Endometrium (tissue), 2 donors: ENCODE results near the gene UNC80.
"Not testable (repeated sequence)": the region's sequence is repeated elsewhere in the genome, so short reads cannot be mapped to it uniquely, and the experiment has no call there.

Experiments used
- FAIRE-seq: peaks from 2 replicates; lab custom pipeline; 2012; peaks lifted over from hg19 to GRCh38; lab: Jason Lieb, UNC
- donor health status: control.
- donor health status: control.

The UNC80 gene, protein sequence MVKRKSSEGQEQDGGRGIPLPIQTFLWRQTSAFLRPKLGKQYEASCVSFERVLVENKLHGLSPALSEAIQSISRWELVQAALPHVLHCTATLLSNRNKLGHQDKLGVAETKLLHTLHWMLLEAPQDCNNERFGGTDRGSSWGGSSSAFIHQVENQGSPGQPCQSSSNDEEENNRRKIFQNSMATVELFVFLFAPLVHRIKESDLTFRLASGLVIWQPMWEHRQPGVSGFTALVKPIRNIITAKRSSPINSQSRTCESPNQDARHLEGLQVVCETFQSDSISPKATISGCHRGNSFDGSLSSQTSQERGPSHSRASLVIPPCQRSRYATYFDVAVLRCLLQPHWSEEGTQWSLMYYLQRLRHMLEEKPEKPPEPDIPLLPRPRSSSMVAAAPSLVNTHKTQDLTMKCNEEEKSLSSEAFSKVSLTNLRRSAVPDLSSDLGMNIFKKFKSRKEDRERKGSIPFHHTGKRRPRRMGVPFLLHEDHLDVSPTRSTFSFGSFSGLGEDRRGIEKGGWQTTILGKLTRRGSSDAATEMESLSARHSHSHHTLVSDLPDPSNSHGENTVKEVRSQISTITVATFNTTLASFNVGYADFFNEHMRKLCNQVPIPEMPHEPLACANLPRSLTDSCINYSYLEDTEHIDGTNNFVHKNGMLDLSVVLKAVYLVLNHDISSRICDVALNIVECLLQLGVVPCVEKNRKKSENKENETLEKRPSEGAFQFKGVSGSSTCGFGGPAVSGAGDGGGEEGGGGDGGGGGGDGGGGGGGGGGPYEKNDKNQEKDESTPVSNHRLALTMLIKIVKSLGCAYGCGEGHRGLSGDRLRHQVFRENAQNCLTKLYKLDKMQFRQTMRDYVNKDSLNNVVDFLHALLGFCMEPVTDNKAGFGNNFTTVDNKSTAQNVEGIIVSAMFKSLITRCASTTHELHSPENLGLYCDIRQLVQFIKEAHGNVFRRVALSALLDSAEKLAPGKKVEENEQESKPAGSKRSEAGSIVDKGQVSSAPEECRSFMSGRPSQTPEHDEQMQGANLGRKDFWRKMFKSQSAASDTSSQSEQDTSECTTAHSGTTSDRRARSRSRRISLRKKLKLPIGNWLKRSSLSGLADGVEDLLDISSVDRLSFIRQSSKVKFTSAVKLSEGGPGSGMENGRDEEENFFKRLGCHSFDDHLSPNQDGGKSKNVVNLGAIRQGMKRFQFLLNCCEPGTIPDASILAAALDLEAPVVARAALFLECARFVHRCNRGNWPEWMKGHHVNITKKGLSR (N-terminal part only)

GRCh38 chr2:209771474-209772289, at the start of gene UNC80:
UNC80 (plus strand) TSS chr2:209771832; CDS start chr2:209772073, 241 bp downstream.
- no peak for FAIRE-seq

- FAIRE-seq: no peak
Observed at GRCh38 chr2:209726311-209726710, 45.3 kb upstream of the UNC80 start.

DNA sequence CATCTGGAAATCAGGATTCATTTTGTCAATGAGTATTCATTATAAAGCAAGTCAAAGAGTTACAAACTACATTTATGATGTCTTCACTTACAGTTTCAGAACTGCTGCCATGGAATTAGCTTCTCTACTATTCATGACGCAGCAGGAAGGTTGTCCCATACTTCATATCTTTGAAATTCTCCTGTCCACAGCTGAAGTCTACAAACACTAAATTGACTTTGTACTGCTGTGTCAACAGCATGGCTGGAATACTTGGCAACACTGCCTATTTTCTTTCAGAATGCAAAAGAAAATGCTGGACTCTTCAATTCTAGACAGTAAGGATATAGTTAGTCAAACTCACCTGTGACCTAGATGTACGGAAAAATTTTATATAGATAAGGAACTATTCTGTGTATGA, 44.6 kb upstream of the UNC80 start:
- no peak for FAIRE-seq

DNA sequence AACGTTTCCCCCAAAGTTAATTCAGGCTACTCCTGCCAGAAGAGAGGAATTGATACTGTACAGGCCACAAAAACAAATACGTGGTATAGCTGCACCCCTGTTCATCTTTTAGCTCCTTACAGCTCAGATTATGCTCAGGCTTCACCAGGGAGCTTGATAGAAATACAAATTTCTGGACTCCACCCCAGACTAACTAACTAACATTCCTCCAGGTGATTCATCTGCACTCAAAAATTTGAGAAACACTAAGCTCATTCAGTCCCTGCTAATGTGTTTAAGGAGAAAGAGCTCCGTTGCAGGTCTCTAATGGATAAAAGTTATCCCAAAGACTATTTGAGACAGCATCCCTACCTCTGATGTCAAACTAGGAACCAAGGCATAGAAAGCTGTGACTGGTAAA, 36.8 kb upstream of the UNC80 start:
- FAIRE-seq: no peak

DNA sequence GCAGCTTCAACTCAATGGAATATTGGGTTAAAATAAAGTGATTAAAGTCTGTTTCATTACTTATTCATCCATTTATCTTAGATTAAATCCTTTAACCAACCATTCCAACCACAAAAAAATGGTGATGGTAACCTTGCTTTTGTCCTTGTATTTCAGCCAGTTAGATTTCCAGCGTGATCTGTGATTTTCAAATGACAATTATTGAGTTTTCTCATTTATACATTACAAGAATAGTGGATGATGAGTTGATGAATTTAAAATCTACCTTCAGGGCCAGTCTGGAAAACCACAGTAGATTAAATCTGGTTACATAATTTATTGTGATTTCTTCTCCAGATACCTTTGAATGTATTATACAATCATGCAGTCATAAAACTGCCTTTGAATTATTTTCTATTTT, 29.7 kb upstream of the UNC80 start:
- no peak for FAIRE-seq

DNA sequence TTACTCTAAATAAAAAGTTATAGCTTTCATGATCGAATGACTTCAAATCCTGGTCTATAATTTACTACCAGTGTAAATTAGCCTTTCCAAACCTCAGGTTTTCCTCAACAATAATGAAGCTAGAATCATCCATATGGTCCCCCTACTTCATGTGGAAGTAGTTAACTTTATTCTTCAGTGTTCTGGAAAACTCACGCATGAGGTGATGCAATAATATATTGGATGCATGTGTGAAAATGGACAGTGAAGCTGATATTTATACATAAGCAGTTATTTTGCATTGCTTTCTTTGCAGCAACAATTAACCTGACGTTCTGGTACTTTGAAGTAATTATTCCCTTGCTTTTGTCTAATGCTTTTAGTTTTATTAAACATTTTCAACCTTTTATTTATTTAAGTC, 18.6 kb upstream of the UNC80 start:
- FAIRE-seq: no peak

DNA sequence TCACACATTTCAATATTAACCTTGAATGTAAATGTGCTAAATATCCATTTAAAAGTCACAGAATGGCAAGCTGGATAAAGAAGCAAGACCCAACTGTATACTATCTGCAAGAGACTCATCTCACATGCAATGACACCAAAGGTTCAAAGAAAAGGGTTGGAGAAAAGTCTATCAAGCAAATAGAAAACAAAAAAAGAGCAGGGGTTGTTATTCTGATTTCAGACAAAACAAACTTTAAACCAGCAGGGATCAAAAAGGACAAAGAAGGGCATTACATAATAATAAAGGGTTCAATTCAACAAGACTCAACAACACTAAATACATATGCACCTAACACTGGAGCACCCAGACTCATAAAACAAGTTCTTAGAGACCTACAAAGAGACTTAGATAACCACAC, 14.5 kb upstream of the UNC80 start:
- no peak for FAIRE-seq

DNA sequence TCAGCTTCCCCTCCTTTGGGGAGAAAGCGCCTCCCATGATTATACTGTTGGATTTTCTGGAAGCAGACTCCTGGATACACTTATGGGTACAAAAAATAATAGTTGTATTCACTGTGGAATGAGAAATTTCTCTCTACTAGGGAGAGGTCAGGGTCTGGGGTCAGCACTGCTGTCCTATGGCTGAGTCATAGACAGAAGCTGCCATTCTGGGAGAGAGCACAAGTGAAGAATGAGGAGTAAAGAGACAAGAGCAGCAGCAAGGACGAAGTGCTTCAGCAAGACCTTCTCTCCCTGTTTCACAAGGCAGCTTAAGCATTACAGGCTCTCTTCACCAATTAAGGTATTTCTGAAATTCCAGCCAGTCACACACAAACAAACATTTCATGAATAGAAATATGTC, 10.1 kb upstream of the UNC80 start:
- no peak for FAIRE-seq

- FAIRE-seq: no peak
Observed at GRCh38 chr2:209762563-209762962, 9.1 kb upstream of the UNC80 start.

- FAIRE-seq: no peak
Observed at GRCh38 chr2:209763106-209763505, 8.5 kb upstream of the UNC80 start.

DNA sequence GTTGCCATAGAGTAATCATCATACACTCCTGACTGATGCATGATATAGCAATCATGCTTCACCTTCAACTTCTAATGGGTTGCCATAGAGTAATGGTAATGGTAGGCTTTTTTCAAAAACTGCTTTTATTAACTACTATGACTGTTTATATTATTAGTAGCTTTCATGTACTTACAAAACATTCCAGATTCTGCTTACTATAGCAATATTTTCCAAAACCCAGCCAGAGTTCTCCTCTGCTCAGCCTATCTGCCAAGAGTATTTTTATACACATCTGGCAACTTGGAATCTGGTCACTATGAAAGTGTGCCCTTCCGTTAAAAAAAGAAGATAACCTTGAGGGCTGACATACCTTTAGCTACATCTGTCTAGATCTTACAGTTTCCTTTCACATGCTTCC, 5.0 kb upstream of the UNC80 start:
- FAIRE-seq: no peak

- no peak for FAIRE-seq
Observed at GRCh38 chr2:209767316-209767715, 4.3 kb upstream of the UNC80 start.

GRCh38 chr2:209768557-209768956, 3.1 kb upstream of the UNC80 start:
- FAIRE-seq: no peak

GRCh38 chr2:209772290-209772685, 656 bp downstream of the UNC80 start:
- no peak for FAIRE-seq

DNA sequence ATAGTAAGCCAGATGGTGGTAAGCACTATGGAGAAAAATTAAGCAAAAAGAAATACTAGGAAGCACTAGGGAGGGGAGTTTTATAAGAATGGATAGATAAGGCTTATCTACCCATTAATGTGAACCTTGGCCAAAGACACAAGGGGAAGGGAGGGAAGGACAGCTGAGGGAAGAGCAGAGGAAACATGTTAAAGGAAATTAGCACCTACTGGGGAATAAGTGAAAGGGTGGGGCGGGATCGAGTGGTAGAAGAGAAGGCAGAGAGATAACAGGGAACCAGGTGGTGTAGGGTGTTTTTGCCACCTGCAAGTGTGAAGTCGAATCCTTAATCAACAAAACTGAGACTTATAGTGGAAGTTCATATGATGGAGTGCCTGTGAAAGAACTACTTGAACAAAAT, 1.7 kb downstream of the UNC80 start:
- FAIRE-seq: no peak

- FAIRE-seq: no peak
Observed at GRCh38 chr2:209787416-209787815, 15.8 kb downstream of the UNC80 start.

GRCh38 chr2:209788925-209789324, 17.3 kb downstream of the UNC80 start:
- FAIRE-seq: no peak

DNA sequence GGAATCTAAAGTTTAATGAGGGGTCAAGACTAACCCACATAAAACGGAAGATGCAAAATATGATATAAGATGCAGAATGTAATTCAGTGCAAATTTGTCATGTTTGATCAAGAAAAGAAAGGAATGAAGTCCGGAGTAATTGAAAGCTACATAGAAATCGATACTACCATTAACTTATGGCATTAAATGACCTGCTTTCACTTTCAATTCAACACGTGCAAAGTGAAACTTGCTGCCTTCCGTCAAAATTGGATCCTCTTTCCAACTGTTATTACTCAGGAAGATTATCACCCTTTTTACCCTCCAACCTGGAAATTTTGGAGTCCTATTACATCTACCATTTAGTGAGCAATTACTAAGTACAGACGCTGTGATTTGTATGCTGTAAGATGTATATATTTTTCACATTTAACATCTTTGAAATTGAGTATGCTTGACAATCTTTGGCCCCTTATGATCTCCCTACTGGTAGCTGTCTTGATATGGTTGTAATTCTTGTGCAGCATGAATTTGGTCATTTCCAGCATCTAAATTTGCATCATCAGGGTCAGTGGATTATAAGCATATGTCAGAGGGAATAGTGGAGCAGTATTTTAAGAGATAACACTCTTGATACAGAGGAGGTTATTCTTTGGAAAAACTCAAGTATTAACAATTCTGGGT, 18.6 kb downstream of the UNC80 start:
- no peak for FAIRE-seq

- no peak for FAIRE-seq
Observed at GRCh38 chr2:209791151-209791550, 19.5 kb downstream of the UNC80 start.

DNA sequence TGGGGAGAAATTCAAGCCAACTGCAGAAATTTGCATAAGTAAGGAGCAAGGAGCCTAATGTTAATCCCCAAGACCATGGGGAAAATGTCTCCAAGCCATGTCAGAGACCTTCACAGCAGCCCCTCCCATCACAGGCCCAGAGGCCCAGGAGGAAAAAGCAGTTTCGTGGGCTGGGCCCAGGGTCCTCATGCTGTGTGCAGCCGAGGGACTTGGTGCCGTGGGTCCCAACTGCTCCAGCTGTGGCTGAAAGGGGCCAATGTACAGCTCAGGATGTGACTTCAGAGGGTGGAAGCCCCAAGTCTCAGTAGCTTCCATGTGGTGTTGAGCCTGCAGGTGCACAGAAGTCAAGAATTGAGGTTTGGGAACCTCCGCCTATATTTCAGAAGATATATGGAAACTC, 23.8 kb downstream of the UNC80 start:
- FAIRE-seq: not testable (repeated sequence)

DNA sequence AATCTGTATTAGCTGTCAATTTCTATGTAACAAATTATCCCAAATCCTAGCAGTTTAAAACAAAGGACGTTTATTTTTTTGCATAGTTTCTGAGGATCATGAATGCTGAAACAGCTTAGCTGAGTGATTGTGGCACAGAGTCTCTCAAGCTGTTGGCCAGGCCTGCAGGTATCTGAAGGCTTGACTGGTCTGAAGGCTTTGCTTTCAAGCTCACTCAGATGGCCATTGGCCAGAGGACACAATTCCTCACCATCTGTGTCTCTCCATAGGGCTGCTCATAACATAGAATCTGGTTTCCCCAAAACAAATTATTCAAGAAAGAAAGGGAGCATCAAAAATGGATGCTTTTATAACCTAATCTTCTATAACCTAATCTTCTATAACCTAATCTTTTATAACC, 33.7 kb downstream of the UNC80 start:
- FAIRE-seq: no peak
